ENCODE data around the gene SEMA5A. TPM values are rescaled to one million over a fixed set of nuclear protein-coding genes. Genes with fewer than 3 reads are reported as not detected.
A peak's percentile ranks its signal among the peaks of the same experiment; 100 is the strongest.

SEMA5A gene
- total RNA-seq, 1 experiment from 2014 or later, result 9.3 TPM

GRCh38 chr5:9498541-9499497 lies 47.1 kb downstream of the SEMA5A start:
- no peaks in the 10 kb centered on the region for H3K27me3 Mint-ChIP-seq (ENCODE audit: low read depth)
- peak; percentile 93 for ATAC-seq
- no peak overlapping the region for H3K4me3 Mint-ChIP-seq
- peak; percentile 54 for DNase-seq (ENCODE audit: low spot score)
- no peak overlapping the region for H3K27ac Mint-ChIP-seq
- POLR2A ChIA-PET, result no interaction called here
- no peaks in the 10 kb centered on the region for H3K36me3 Mint-ChIP-seq
- TF ChIP-seq, protein P1, sequence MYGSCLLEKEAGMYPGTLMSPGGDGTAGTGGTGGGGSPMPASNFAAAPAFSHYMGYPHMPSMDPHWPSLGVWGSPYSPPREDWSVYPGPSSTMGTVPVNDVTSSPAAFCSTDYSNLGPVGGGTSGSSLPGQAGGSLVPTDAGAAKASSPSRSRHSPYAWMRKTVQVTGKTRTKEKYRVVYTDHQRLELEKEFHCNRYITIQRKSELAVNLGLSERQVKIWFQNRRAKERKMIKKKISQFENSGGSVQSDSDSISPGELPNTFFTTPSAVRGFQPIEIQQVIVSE (CRISPR knock-in tag; IDR thresholded peaks at IDR 0.05; ENCODE audit: borderline replicate concordance), result no peak
- TF ChIP-seq NFATC4 (CRISPR knock-in tag; IDR thresholded peaks at IDR 0.05) (no peak), FOXJ3 (CRISPR knock-in tag; IDR thresholded peaks at IDR 0.05; ENCODE audit: borderline replicate concordance) (no peak), ZNF219 (CRISPR knock-in tag; IDR thresholded peaks at IDR 0.05; ENCODE audit: borderline replicate concordance) (no peak)
- TF ChIP-seq, protein P2, sequence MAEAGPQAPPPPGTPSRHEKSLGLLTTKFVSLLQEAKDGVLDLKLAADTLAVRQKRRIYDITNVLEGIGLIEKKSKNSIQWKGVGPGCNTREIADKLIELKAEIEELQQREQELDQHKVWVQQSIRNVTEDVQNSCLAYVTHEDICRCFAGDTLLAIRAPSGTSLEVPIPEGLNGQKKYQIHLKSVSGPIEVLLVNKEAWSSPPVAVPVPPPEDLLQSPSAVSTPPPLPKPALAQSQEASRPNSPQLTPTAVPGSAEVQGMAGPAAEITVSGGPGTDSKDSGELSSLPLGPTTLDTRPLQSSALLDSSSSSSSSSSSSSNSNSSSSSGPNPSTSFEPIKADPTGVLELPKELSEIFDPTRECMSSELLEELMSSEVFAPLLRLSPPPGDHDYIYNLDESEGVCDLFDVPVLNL (CRISPR knock-in tag; IDR thresholded peaks at IDR 0.05; ENCODE audit: borderline replicate concordance, low read depth), result no peak
- CTCF ChIA-PET, result interaction anchor here (1.4 to 1.8 kb wide), 3 partner anchors 343 to 941 kb away, joined by 3 to 4 read pairs (median 4); no protein-coding TSS in a partner anchor
- H3K9me3 Mint-ChIP-seq, result no peaks in the 10 kb centered on the region
- peaks cover 34% of the 10 kb centered on the region for H3K4me1 Mint-ChIP-seq

DNA sequence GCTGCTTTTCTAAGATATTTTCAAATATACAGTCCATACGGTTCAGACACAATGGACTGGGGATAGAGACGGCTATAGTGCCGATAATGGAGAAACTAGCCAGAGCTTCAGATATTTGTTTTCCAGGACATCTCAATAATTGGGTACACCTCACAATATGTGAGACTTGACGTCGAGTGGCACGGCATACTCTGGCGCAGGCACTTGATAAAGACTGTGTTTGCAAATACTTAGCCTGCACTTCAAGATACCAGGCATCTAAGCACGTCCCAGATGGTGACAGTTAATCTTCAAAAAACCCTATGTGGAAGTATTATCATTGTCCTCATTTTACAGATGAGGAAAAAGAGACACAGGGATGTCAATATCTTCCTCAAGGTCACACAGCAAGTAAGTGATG lies 48.5 kb downstream of the SEMA5A start:
- ATAC-seq (no peak), DNase-seq (ENCODE audit: low spot score) (no peak)
- H3K36me3 Mint-ChIP-seq, result no peaks in the 10 kb centered on the region
- TF ChIP-seq USF2 (CRISPR knock-in tag; IDR thresholded peaks at IDR 0.05), result no peak
- ChIA-PET POLR2A (no interaction called here), CTCF (interaction anchor here (1.8 to 2.3 kb wide), 3 partner anchors 16 to 341 kb away, joined by 4 to 10 read pairs (median 6); no protein-coding TSS in a partner anchor)
- H3K27ac Mint-ChIP-seq, result no peak overlapping the region
- no peaks in the 10 kb centered on the region for H3K27me3 Mint-ChIP-seq (ENCODE audit: low read depth)
- no peak overlapping the region for H3K4me3 Mint-ChIP-seq
- H3K9me3 Mint-ChIP-seq, result no peaks in the 10 kb centered on the region
- peaks cover 34% of the 10 kb centered on the region for H3K4me1 Mint-ChIP-seq

DNA sequence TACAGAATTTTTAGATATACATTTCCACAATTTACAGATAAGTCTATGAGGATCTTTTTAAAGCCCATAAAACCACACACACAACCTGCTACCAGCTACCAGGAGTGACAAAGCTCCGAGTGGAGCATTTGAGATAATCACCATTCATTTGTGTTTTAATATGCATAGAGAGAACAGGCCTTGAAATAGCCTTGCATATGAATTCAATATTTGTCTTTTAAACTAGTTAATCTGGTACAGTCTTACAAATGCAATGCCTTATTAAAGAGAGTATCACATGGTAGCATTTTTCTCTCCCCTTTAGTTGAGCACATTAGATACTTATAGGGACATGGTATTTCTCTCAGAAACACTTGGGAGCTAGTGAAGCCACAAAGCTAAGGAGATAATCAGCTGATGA lies 49.1 kb downstream of the SEMA5A start:
- no peaks in the 10 kb centered on the region for H3K9me3 Mint-ChIP-seq
- H3K4me3 Mint-ChIP-seq, result no peak overlapping the region
- H3K36me3 Mint-ChIP-seq, result no peaks in the 10 kb centered on the region
- peaks cover 34% of the 10 kb centered on the region for H3K4me1 Mint-ChIP-seq
- TF ChIP-seq, protein P3, sequence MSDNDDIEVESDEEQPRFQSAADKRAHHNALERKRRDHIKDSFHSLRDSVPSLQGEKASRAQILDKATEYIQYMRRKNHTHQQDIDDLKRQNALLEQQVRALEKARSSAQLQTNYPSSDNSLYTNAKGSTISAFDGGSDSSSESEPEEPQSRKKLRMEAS (CRISPR knock-in tag; IDR thresholded peaks at IDR 0.05), result no peak
- no peak overlapping the region for H3K27ac Mint-ChIP-seq
- POLR2A ChIA-PET, result no interaction called here
- H3K27me3 Mint-ChIP-seq (ENCODE audit: low read depth), result no peaks in the 10 kb centered on the region
- CTCF ChIA-PET, result interaction anchor here (1.8 to 2.3 kb wide), 3 partner anchors 17 to 341 kb away, joined by 4 to 10 read pairs (median 6); no protein-coding TSS in a partner anchor
- ATAC-seq (no peak), DNase-seq (ENCODE audit: low spot score) (no peak)

DNA sequence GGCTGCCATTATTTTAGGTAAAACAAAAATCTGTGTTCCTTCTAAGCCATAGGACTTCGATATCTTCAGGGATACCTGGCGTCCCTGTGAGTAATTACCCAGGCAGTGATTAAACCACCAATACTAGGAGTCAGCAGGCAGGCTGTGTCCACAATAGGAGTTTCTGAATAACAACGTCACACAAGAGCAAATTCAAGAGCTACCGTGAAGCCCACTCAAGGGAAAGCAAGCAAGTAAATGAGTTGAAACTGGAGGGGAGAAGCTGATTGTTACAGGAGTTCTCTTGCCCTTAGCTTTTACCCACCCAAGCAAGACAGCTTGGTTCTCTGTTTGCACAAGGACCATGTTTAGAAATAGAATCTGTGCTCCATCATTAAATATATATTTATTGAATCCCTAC lies 50.8 kb downstream of the SEMA5A start:
- ATAC-seq (peak; percentile 31; the same call in 1 of the 2 replicates), DNase-seq (ENCODE audit: low spot score) (no peak)
- Mint-ChIP-seq H3K9me3 (no peaks in the 10 kb centered on the region), H3K4me1 (peaks cover 34% of the 10 kb centered on the region), H3K4me3 (no peak overlapping the region), H3K27ac (peak overlapping the region; percentile 43), H3K36me3 (no peaks in the 10 kb centered on the region), H3K27me3 (ENCODE audit: low read depth) (no peaks in the 10 kb centered on the region)
- POLR2A ChIA-PET, result no interaction called here
- CTCF ChIA-PET, result no interaction called here
- TF ChIP-seq EMX1 (CRISPR knock-in tag; IDR thresholded peaks at IDR 0.05), result no peak
- TF ChIP-seq NR1H2 (CRISPR knock-in tag; IDR thresholded peaks at IDR 0.05), result no peak
- TF ChIP-seq SOX15 (CRISPR knock-in tag; IDR thresholded peaks at IDR 0.05), result no peak
- TF ChIP-seq ZMAT4 (CRISPR knock-in tag; IDR thresholded peaks at IDR 0.05), result no peak
- TF ChIP-seq FOXK1 (CRISPR knock-in tag; IDR thresholded peaks at IDR 0.05), result no peak
- TF ChIP-seq MXD4 (CRISPR knock-in tag; IDR thresholded peaks at IDR 0.05; ENCODE audit: borderline replicate concordance), result no peak
- TF ChIP-seq ZNF416 (CRISPR knock-in tag; IDR thresholded peaks at IDR 0.05), result no peak
- TF ChIP-seq NR3C1 (CRISPR knock-in tag; conservative IDR thresholded peaks at IDR 0.05; ENCODE audit: low read depth), result no peak
- no peak for TF ChIP-seq JAZF1 (CRISPR knock-in tag; IDR thresholded peaks at IDR 0.05)
- TF ChIP-seq, protein P2 (CRISPR knock-in tag; IDR thresholded peaks at IDR 0.05; ENCODE audit: borderline replicate concordance, low read depth), result no peak
- no peak for TF ChIP-seq ZNF317 (CRISPR knock-in tag; IDR thresholded peaks at IDR 0.05; ENCODE audit: borderline replicate concordance, low read depth)
- no peak for TF ChIP-seq JUN (CRISPR knock-in tag; IDR thresholded peaks at IDR 0.05)
- TF ChIP-seq, protein P4, sequence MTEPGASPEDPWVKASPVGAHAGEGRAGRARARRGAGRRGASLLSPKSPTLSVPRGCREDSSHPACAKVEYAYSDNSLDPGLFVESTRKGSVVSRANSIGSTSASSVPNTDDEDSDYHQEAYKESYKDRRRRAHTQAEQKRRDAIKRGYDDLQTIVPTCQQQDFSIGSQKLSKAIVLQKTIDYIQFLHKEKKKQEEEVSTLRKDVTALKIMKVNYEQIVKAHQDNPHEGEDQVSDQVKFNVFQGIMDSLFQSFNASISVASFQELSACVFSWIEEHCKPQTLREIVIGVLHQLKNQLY (CRISPR knock-in tag; IDR thresholded peaks at IDR 0.05), result no peak
- no peak for TF ChIP-seq GRHL2 (CRISPR knock-in tag; IDR thresholded peaks at IDR 0.05; ENCODE audit: insufficient replicate concordance, severe bottlenecking)
- no peak for TF ChIP-seq OVOL2 (CRISPR knock-in tag; IDR thresholded peaks at IDR 0.05; ENCODE audit: borderline replicate concordance)
- TF ChIP-seq, protein P3 (CRISPR knock-in tag; IDR thresholded peaks at IDR 0.05), result no peak
- no peak for TF ChIP-seq SP1 (CRISPR knock-in tag; conservative IDR thresholded peaks at IDR 0.05)

Data from WTC11 (cell line).